Prostate gland (tissue), 2 donors: ENCODE results near the gene SSU72.

ENCODE experiments used
- CTCF ChIP-seq, 4 experiments: fragments of 200-600 bp in 2 of 4; fragments of 450-650 bp in 2 of 4; sonication (generic) in 2 of 4; IDR thresholded peaks; 1 replicate in 3 of 4; 2 replicates in 1 of 4; pipeline ENCODE4 v1.5.1; 2016 to 2019; ENCODE audit warnings: antibody characterized with exemption in 4 of 4, mild to moderate bottlenecking in 2 of 4, moderate library complexity in 2 of 4
- POLR2A ChIP-seq: fragments of 450-650 bp; IDR thresholded peaks from one replicate; pipeline ENCODE4 v1.6.1; 2016; ENCODE audit warnings: antibody characterized with exemption, mild to moderate bottlenecking
- POLR2AphosphoS5 ChIP-seq: sonication (generic); formaldehyde crosslinking; IDR thresholded peaks from one replicate; pipeline ENCODE4 v1.6.1; 2017; ENCODE audit warnings: antibody characterized with exemption

DNA sequence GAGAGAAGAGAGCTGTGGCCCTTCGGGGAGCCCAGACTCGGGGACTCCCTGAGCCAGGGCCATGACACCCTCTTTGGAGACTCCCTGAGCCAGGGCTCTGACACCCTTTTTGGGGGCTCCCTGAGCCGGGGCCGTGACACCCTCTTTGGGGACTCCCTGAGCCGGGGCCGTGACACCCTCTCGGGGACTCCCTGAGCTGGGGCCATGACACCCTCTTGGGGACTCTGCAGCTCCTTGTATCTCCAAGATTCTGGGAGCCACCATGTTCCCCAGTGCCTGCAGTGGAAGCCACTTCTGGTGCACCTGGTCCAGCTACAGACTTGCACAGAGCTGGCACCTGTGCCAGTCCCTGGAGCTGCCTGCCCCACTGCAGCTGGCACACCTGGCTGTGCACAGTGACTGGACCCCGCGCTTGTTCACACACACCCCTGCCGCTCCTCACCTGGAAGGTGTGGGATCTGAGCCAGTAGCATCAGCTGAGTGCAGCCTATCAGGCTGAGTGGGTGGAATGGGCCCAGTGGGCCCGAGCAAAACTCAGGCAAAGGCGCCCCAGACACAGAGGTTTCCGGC is 3.8 kb upstream of the SSU72 start:
- TF ChIP-seq CTCF (IDR thresholded peaks at IDR 0.05) (no peak), POLR2AphosphoS5 (no peak), POLR2A (no peak)
